Heart left ventricle (tissue), 16 donors: ENCODE results near the gene FBXL17. TPM values are rescaled to one million over a fixed set of nuclear protein-coding genes. Genes with fewer than 3 reads are reported as not detected.

ENCODE experiments used
- ATAC-seq, 4 donors: fragments of 200-7000 bp; cut with Tn5 transposase; one replicate each; pipeline ENCODE4 v1.9.1; 2020 to 2022; ENCODE audit warnings: moderate library complexity in 4 of 4, mild to moderate bottlenecking in 3 of 4, moderate number of reproducible peaks in 1 of 4
- DNase-seq, 5 donors: peaks; one replicate each; pipeline ENCODE4 v3.0.0-alpha.2; 2020
- H3K27ac ChIP-seq, 12 donors: fragments of 200-600 bp; sonication (generic) in 4 of 12; one replicate each; pipeline versions ENCODE4 v1.5.0 to v1.8.0; 2016 to 2022; ENCODE audit warnings: mild to moderate bottlenecking in 2 of 12
- H3K27me3 ChIP-seq, 9 donors: fragments of 200-600 bp; sonication (generic) in 2 of 9; one replicate each; pipeline versions ENCODE4 v1.5.1 to v1.8.0; 2016 to 2022; ENCODE audit warnings: mild to moderate bottlenecking in 3 of 9
- H3K36me3 ChIP-seq, 9 donors: fragments of 200-600 bp; sonication (generic) in 2 of 9; one replicate each; pipeline versions ENCODE4 v1.5.0 to v1.8.0; 2018 to 2022; ENCODE audit warnings: mild to moderate bottlenecking in 2 of 9
- H3K4me1 ChIP-seq, 12 donors: fragments of 200-600 bp; sonication (generic) in 4 of 12; one replicate each; pipeline versions ENCODE4 v1.5.0 to v1.8.0; 2016 to 2022; ENCODE audit warnings: mild to moderate bottlenecking in 3 of 12
- H3K4me3 ChIP-seq, 12 donors: fragments of 200-600 bp; sonication (generic) in 4 of 12; one replicate each; pipeline versions ENCODE4 v1.5.0 to v1.8.0; 2017 to 2022; ENCODE audit warnings: mild to moderate bottlenecking in 9 of 12, moderate library complexity in 4 of 12
- H3K9me3 ChIP-seq, 12 donors: fragments of 200-600 bp; sonication (generic) in 4 of 12; one replicate each; pipeline versions ENCODE4 v1.5.0 to v1.8.0; 2016 to 2022; ENCODE audit warnings: mild to moderate bottlenecking in 1 of 12
- POLR2A ChIP-seq, 2 donors: fragments of 450-650 bp; IDR thresholded peaks; one replicate each; pipeline ENCODE4 v1.6.1; 2017; ENCODE audit warnings: antibody characterized with exemption in 2 of 2, mild to moderate bottlenecking in 2 of 2, moderate library complexity in 2 of 2
- WGBS, 4 donors: extraction: QIAGEN DNeasy Blood & Tissue Kit in 2 of 4; methylation state at CpG; one replicate each; pipeline versions ENCODE4 v1.1.5 to v1.1.7; 2013 to 2018; 5-methylcytosine and 5-hydroxymethylcytosine counted together
- intact Hi-C, 10 donors: fragments of 100-400 bp; cut with DNase I; formaldehyde crosslinking; loops; one replicate each; pipeline versions ENCODE4 v1.11.1 to v1.14.2; 2022
- polyA plus RNA-seq, 2 donors: library from polyadenylated mRNA; stranded (reverse); fragments of 200-250 nt; gene quantifications; one replicate each; pipeline ENCODE4 v1.2.3, GENCODE V29; 2013
- total RNA-seq, 9 donors: library from RNA; depleted of rRNA in 2 of 9; stranded (reverse); fragments of >200 nt in 2 of 9; fragmentation: NEBNext Ultra II Directional in 3 of 9; extraction: Animal tissue kit (Norgen Biotek cat#: 25700) in 3 of 9; gene quantifications; one replicate each; pipeline versions ENCODE4 v1.1.0 to v1.2.4, GENCODE V29; 2016 to 2023
- TF ChIP-seq, protein P1 (sequence below), 12 donors: fragments of 200-600 bp; sonication (generic) in 4 of 12; IDR thresholded peaks; one replicate each; pipeline versions ENCODE4 v1.5.0 to v1.8.0; 2018 to 2022; ENCODE audit warnings: antibody characterized with exemption in 12 of 12, mild to moderate bottlenecking in 5 of 12
- donor health status: ischemic (EF 13 %, LVEDD 7.1; RV severe dilation, severe dysfunction).
- donor health status: healthy with polysubstance abuse.
- donor health status: DM: no; HTN: yes; CAD: no.
- donor health status: DM: no; HTN: no; CAD: no.
- donor health status: ischemic (EF 25% LVEDD 6.9; RV normal size, moderate dysfunction).
- donor health status: ischemic (EF 25% LVEDD 5.7; RV mildly dilated, moderate dysfunction).
- donor health status: healthy.
- donor health status: DM: yes; HTN: yes; CAD: no.
- donor health status: ischemic (EF 35%, LVEDD 5.7; RV mildly dilated, moderate dysfunction).
- donor health status: nonischemic (EF 11% LVEDD 7.7; RV severe dilation, severe dysfunction).
- donor health status: DM: yes; HTN: yes; CAD: no.
- donor health status: PGD.
- donor health status: ischemic (EF 29% LVEDD 5.4; RV normal size, mild dysfunction).
- donor health status: nonischemic (EF 23%, LVEDD 6.1; RV moderate dilation, normal function).

FBXL17 gene
- total and polyA plus RNA-seq, 11 donors, result 10.2 to 39.4 (median 33.1) TPM

- DNase-seq (no peak), ATAC-seq (no peak)
- TF ChIP-seq, protein P1, sequence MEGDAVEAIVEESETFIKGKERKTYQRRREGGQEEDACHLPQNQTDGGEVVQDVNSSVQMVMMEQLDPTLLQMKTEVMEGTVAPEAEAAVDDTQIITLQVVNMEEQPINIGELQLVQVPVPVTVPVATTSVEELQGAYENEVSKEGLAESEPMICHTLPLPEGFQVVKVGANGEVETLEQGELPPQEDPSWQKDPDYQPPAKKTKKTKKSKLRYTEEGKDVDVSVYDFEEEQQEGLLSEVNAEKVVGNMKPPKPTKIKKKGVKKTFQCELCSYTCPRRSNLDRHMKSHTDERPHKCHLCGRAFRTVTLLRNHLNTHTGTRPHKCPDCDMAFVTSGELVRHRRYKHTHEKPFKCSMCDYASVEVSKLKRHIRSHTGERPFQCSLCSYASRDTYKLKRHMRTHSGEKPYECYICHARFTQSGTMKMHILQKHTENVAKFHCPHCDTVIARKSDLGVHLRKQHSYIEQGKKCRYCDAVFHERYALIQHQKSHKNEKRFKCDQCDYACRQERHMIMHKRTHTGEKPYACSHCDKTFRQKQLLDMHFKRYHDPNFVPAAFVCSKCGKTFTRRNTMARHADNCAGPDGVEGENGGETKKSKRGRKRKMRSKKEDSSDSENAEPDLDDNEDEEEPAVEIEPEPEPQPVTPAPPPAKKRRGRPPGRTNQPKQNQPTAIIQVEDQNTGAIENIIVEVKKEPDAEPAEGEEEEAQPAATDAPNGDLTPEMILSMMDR (IDR thresholded peaks at IDR 0.05), result no peak
- TF ChIP-seq POLR2A (IDR thresholded peaks at IDR 0.05), result no peak
- H3K4me3 ChIP-seq, result no peak overlapping the region
- intact Hi-C loops, result no loop called here
- no peaks in the 10 kb centered on the region for H3K4me1 ChIP-seq
- no peaks in the 10 kb centered on the region for H3K27me3 ChIP-seq
- H3K36me3 ChIP-seq, result no peaks in the 10 kb centered on the region
- no peaks in the 10 kb centered on the region for H3K9me3 ChIP-seq
- H3K27ac ChIP-seq, result no peak overlapping the region
Measured at GRCh38 chr5:107874795-107875194, 507.1 kb downstream of the FBXL17 start.

GRCh38 chr5:107873877-107874276 lies 508.0 kb downstream of the FBXL17 start:
- no peak overlapping the region for H3K27ac ChIP-seq
- H3K9me3 ChIP-seq, result no peaks in the 10 kb centered on the region
- no peak overlapping the region for H3K4me3 ChIP-seq
- no peaks in the 10 kb centered on the region for H3K4me1 ChIP-seq
- intact Hi-C loops, result no loop called here
- ATAC-seq (no peak), DNase-seq (no peak)
- 57 to 81% (median 70%) methylated on average over 2 of the region's 2 CpGs for WGBS, 4 donors
- TF ChIP-seq, protein P1 (IDR thresholded peaks at IDR 0.05), result no peak
- no peak for TF ChIP-seq POLR2A (IDR thresholded peaks at IDR 0.05)
- H3K27me3 ChIP-seq, result no peaks in the 10 kb centered on the region
- no peaks in the 10 kb centered on the region for H3K36me3 ChIP-seq

- no peak for TF ChIP-seq POLR2A (IDR thresholded peaks at IDR 0.05)
- TF ChIP-seq, protein P1 (IDR thresholded peaks at IDR 0.05), result no peak
Measured at GRCh38 chr5:107871023-107871422, 510.9 kb downstream of the FBXL17 start.

DNA sequence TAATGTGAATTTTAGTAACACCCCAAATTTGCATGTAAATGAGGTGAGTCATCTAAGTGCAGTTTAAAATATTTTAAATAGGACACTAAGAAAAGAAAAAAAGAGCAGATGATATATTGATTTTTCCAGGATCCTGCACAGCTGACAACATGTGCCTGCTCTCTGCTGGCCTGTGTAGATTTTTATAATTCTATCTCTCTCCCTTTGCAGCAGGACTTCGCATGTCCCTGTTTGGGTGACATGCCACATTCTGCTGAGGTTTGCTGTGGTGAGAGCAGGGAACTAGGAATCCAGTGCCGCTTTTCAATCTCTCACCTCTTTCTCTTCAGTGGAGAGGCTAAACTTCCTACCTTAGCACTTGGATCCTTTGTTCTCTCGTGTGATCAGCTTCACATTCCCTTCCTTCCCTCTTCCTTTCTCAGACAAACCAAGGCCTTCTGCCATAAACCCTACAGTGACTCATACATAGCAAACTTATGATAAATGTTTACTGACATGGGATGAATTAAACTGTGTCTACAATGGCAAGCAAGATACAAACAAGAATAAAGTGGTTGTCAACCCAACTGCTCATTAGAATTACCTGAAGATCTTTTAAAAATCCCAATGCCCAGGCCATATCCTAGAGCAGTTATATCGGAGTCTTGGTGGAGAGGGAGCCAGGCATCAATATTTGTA lies 512.3 kb downstream of the FBXL17 start:
- intact Hi-C loops, result no loop called here
- DNase-seq (no peak), ATAC-seq (no peak)
- TF ChIP-seq, protein P1 (IDR thresholded peaks at IDR 0.05), result no peak
- no peak for TF ChIP-seq POLR2A (IDR thresholded peaks at IDR 0.05)
- no peaks in the 10 kb centered on the region for H3K9me3 ChIP-seq
- H3K4me3 ChIP-seq, result no peak overlapping the region
- no peaks in the 10 kb centered on the region for H3K4me1 ChIP-seq
- H3K27ac ChIP-seq, result no peak overlapping the region
- H3K27me3 ChIP-seq, result no peaks in the 10 kb centered on the region
- H3K36me3 ChIP-seq, result no peaks in the 10 kb centered on the region
- WGBS, 4 donors, result 80 to 86% (median 82%) methylated on average over 4 of the region's 4 CpGs

More at GRCh38 chr5:107871023-107871422, 510.9 kb downstream of the FBXL17 start:
- intact Hi-C loops, result no loop called here
- no peaks in the 10 kb centered on the region for H3K27me3 ChIP-seq
- H3K9me3 ChIP-seq, result no peaks in the 10 kb centered on the region
- 84 to 100% (median 97%) methylated on average over 3 of the region's 3 CpGs for WGBS, 4 donors
- no peaks in the 10 kb centered on the region for H3K36me3 ChIP-seq
- no peaks in the 10 kb centered on the region for H3K4me1 ChIP-seq
- H3K4me3 ChIP-seq, result no peak overlapping the region
- H3K27ac ChIP-seq, result no peak overlapping the region
- DNase-seq (no peak), ATAC-seq (no peak)
